SK-N-SH treated with all-trans-retinoic acid at 6 μM for 48 hours (cell line): ENCODE results near the gene EIF4G1.

Source experiments
- ATAC-seq: fragments of 200-7000 bp; cut with Tn5 transposase; 3 replicates; pipeline ENCODE4 v1.9.1; 2020; ENCODE audit warnings: mild to moderate bottlenecking, moderate library complexity
- ARNTL ChIP-seq: fragments of 450-650 bp; formaldehyde crosslinking; IDR thresholded peaks from 2 replicates; pipeline ENCODE4 v1.5.0; 2020; ENCODE audit warnings: low read depth, mild to moderate bottlenecking, moderate library complexity, borderline replicate concordance
- BACH2 ChIP-seq: fragments of 250-450 bp; sonication (Bioruptor Pico); IDR thresholded peaks from 2 replicates; pipeline ENCODE4 v1.9.0; 2021; ENCODE audit warnings: mild to moderate bottlenecking, borderline replicate concordance
- CSDC2 ChIP-seq: fragments of 250-450 bp; sonication (Bioruptor Pico); IDR thresholded peaks from 2 replicates; pipeline ENCODE4 v1.5.0; 2020; ENCODE audit warnings: mild to moderate bottlenecking, moderate library complexity
- ESRRG ChIP-seq: fragments of 250-450 bp; sonication (Bioruptor Pico); IDR thresholded peaks from 2 replicates; pipeline ENCODE4 v1.6.1; 2021; ENCODE audit warnings: mild to moderate bottlenecking
- GLIS3 ChIP-seq: fragments of 250-450 bp; sonication (Bioruptor Pico); IDR thresholded peaks from 2 replicates; pipeline ENCODE4 v1.5.0; 2020; ENCODE audit warnings: mild to moderate bottlenecking, moderate library complexity
- ISL1 ChIP-seq: fragments of 250-450 bp; sonication (Bioruptor Pico); IDR thresholded peaks from 2 replicates; pipeline ENCODE4 v2.1.2; 2022; ENCODE audit warnings: mild to moderate bottlenecking, moderate library complexity
- OSR1 ChIP-seq: fragments of 250-450 bp; sonication (Bioruptor Pico); IDR thresholded peaks from 2 replicates; pipeline ENCODE4 v1.8.0; 2022; ENCODE audit warnings: moderate library complexity, mild to moderate bottlenecking, inconsistent platforms
- PPARA ChIP-seq: fragments of 250-450 bp; sonication (Bioruptor Pico); IDR thresholded peaks from 2 replicates; pipeline ENCODE4 v1.5.0; 2020; ENCODE audit warnings: mild to moderate bottlenecking, borderline replicate concordance
- RARB ChIP-seq: fragments of 250-450 bp; sonication (Bioruptor Pico); IDR thresholded peaks from 2 replicates; pipeline ENCODE4 v1.8.0; 2021; ENCODE audit warnings: mild to moderate bottlenecking, moderate library complexity
- TCF4 ChIP-seq: fragments of 250-450 bp; sonication (Bioruptor Pico); IDR thresholded peaks from 2 replicates; pipeline ENCODE4 v1.8.0; 2021; ENCODE audit warnings: mild to moderate bottlenecking, moderate library complexity, borderline replicate concordance
- ZC3H10 ChIP-seq: fragments of 250-450 bp; sonication (Bioruptor Pico); IDR thresholded peaks from 2 replicates; pipeline ENCODE4 v1.5.1; 2021; ENCODE audit warnings: mild to moderate bottlenecking, moderate library complexity
- ZFP30 ChIP-seq: fragments of 450-650 bp; formaldehyde crosslinking; IDR thresholded peaks from 2 replicates; pipeline ENCODE4 v1.5.0; 2022; ENCODE audit warnings: mild to moderate bottlenecking, moderate library complexity
- ZNF565 ChIP-seq: fragments of 450-650 bp; formaldehyde crosslinking; conservative IDR thresholded peaks from 2 replicates; pipeline ENCODE4 v1.5.0; 2020; ENCODE audit warnings: low read depth, mild to moderate bottlenecking, moderate library complexity
- ZNF70 ChIP-seq: fragments of 450-650 bp; formaldehyde crosslinking; IDR thresholded peaks from 2 replicates; pipeline ENCODE4 v1.5.0; 2020; ENCODE audit warnings: mild to moderate bottlenecking, moderate library complexity
- TF ChIP-seq, protein P1 (sequence below): fragments of 250-450 bp; sonication (Bioruptor Pico); IDR thresholded peaks from 2 replicates; pipeline ENCODE4 v1.5.1; 2020; ENCODE audit warnings: low read depth, mild to moderate bottlenecking, moderate library complexity
- TF ChIP-seq, protein P2 (sequence below): fragments of 250-450 bp; sonication (Bioruptor Pico); IDR thresholded peaks from 2 replicates; pipeline ENCODE4 v1.5.0; 2020; ENCODE audit warnings: mild to moderate bottlenecking, moderate library complexity
- TF ChIP-seq, protein P3 (sequence below): fragments of 250-450 bp; sonication (Bioruptor Pico); IDR thresholded peaks from 2 replicates; pipeline ENCODE4 v1.8.0; 2021; ENCODE audit warnings: low read depth, mild to moderate bottlenecking, moderate library complexity, borderline replicate concordance
- TF ChIP-seq, protein P4 (sequence below): fragments of 250-450 bp; sonication (Bioruptor Pico); IDR thresholded peaks from 2 replicates; pipeline ENCODE4 v1.8.0; 2020; ENCODE audit warnings: mild to moderate bottlenecking, moderate library complexity, borderline replicate concordance

The EIF4G1 gene

DNA sequence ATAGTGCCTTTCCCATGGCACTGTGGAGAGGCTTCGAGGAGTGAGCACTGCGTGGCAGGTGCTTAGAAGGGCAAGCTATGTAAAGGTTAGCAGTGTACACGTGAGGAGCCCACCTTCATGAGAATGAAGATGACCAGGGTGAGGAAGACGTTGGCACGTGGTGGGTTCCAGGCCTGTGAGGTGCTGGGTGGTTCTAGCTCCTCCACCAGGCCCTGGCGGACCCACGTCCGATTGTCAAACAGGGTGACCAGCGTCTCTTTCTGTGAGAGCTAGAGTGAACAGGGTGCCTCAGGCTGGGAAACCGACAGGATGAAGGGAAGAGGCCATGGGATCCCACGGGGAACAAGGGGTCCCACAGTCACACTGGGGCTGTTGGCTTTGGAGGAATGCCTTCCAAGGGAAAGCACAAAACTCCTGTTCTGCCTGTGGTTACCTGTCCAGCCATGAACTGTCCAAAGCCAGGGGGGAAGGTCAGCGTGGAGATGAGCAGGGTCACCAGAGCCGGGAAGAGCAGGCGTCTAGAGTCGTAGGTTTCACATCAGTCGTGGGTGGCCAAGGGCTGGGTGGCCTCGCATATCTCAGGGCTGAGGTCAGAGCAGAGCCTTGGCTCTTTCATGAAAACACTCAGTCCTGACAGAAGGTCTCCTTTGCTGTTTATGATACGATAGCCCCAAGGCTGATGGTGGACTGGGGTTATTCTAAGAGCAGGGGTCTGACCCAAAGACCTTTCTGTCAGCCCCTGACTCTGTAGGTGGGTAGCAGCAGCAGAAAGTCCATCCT lies 41.0 kb downstream of the EIF4G1 start:
- TF ChIP-seq OSR1 = no peak
- TF ChIP-seq, protein P1, sequence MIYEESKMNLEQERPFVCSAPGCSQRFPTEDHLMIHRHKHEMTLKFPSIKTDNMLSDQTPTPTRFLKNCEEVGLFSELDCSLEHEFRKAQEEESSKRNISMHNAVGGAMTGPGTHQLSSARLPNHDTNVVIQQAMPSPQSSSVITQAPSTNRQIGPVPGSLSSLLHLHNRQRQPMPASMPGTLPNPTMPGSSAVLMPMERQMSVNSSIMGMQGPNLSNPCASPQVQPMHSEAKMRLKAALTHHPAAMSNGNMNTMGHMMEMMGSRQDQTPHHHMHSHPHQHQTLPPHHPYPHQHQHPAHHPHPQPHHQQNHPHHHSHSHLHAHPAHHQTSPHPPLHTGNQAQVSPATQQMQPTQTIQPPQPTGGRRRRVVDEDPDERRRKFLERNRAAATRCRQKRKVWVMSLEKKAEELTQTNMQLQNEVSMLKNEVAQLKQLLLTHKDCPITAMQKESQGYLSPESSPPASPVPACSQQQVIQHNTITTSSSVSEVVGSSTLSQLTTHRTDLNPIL = no peak
- TF ChIP-seq, protein P2, sequence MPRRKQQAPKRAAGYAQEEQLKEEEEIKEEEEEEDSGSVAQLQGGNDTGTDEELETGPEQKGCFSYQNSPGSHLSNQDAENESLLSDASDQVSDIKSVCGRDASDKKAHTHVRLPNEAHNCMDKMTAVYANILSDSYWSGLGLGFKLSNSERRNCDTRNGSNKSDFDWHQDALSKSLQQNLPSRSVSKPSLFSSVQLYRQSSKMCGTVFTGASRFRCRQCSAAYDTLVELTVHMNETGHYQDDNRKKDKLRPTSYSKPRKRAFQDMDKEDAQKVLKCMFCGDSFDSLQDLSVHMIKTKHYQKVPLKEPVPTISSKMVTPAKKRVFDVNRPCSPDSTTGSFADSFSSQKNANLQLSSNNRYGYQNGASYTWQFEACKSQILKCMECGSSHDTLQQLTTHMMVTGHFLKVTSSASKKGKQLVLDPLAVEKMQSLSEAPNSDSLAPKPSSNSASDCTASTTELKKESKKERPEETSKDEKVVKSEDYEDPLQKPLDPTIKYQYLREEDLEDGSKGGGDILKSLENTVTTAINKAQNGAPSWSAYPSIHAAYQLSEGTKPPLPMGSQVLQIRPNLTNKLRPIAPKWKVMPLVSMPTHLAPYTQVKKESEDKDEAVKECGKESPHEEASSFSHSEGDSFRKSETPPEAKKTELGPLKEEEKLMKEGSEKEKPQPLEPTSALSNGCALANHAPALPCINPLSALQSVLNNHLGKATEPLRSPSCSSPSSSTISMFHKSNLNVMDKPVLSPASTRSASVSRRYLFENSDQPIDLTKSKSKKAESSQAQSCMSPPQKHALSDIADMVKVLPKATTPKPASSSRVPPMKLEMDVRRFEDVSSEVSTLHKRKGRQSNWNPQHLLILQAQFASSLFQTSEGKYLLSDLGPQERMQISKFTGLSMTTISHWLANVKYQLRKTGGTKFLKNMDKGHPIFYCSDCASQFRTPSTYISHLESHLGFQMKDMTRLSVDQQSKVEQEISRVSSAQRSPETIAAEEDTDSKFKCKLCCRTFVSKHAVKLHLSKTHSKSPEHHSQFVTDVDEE (CRISPR knock-in tag) = no peak
- TF ChIP-seq ARNTL = no peak
- no peak for TF ChIP-seq ESRRG (CRISPR knock-in tag)
- TF ChIP-seq ZFP30 (CRISPR knock-in tag) = no peak
- TF ChIP-seq ZNF70 (CRISPR knock-in tag) = no peak
- no peak for TF ChIP-seq BACH2 (CRISPR knock-in tag)
- TF ChIP-seq ZNF565 (CRISPR knock-in tag) = no peak
- TF ChIP-seq GLIS3 (CRISPR knock-in tag) = no peak
- TF ChIP-seq, all 23 proteins: peak for 0
- no peak for ATAC-seq

DNA sequence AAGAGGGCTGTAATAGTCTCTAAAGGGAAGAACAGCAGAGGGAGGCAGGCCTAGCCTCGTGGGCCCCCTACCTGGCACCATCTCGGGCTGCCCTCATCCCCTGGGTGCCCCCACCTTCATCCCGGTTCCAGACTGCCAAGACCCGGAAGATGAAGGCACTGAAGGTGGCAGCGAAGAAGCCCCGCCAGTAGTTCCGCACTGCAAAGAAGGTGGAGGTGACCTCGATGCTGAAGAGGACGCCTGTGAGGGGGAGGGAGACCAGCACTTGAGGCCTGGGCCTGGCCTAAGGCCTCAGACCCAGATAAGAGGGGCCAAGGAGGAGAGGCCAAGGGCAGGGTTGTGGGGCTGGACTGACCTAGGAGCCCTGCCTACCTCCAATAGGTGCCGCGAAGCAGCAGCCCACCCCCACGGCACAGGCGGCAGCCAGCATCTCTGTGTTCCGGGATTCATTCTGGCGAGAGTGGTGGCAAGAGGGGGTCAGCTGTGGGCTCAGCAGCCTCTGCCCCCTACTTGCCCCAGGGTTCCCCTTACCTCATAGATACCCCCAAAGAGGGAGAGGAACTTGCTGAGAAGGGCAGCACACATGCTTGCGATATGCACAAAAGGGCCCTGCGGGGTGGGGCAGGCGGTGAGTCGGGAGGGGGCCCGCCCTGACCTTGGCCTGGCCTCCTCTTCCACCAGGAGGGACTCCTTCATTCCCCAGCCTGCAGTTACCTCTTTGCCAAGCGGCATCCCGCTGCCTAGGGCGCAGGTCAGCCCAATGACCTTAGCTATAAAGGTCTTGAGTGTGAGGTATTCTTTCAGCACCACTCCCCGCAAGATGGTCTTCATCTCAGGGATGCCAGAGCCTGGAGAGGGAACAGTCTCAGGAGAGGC lies 43.1 kb downstream of the EIF4G1 start:
- no peak for ATAC-seq

DNA sequence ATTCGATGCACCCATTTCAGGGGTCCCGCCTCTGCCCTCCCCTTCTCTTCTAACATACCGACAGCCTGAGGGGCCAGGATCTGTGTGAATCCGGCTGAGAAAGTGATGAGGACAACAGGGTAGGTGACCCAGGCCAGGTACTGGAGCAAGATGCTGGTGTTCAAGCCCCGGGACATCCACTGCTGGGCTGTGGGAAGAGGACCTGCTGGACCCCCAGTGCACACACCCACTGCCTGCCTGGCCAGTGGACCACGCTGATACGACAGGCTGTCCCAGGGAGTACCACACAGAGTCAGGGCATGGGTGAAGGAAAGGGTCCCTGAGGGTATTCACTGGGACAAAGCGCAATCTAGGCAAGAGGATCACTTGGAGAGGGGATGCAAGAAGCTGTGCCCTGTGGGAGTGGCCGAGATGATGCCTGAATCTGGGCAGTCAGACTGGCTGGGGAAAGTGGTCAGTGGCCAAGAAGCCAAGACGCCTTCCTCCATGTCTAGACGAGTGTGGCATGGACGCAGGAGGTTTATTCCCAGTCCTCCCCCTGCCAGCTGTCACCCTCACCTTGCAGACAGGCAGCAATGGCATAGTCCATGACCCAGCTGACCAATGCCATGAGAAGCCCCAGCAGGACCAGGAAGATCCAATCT lies 43.8 kb downstream of the EIF4G1 start:
- TF ChIP-seq, protein P2 (CRISPR knock-in tag) = no peak
- TF ChIP-seq OSR1 (no peak), TCF4 (CRISPR knock-in tag) (no peak), ISL1 (no peak), PPARA (no peak), GLIS3 (CRISPR knock-in tag) (no peak), RARB (no peak), ZC3H10 (CRISPR knock-in tag) (no peak), CSDC2 (CRISPR knock-in tag) (no peak)
- TF ChIP-seq, protein P1 = no peak
- TF ChIP-seq, protein P3, sequence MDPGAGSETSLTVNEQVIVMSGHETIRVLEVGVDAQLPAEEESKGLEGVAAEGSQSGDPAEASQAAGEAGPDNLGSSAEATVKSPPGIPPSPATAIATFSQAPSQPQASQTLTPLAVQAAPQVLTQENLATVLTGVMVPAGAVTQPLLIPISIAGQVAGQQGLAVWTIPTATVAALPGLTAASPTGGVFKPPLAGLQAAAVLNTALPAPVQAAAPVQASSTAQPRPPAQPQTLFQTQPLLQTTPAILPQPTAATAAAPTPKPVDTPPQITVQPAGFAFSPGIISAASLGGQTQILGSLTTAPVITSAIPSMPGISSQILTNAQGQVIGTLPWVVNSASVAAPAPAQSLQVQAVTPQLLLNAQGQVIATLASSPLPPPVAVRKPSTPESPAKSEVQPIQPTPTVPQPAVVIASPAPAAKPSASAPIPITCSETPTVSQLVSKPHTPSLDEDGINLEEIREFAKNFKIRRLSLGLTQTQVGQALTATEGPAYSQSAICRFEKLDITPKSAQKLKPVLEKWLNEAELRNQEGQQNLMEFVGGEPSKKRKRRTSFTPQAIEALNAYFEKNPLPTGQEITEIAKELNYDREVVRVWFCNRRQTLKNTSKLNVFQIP (CRISPR knock-in tag) = no peak
- TF ChIP-seq, protein P4, sequence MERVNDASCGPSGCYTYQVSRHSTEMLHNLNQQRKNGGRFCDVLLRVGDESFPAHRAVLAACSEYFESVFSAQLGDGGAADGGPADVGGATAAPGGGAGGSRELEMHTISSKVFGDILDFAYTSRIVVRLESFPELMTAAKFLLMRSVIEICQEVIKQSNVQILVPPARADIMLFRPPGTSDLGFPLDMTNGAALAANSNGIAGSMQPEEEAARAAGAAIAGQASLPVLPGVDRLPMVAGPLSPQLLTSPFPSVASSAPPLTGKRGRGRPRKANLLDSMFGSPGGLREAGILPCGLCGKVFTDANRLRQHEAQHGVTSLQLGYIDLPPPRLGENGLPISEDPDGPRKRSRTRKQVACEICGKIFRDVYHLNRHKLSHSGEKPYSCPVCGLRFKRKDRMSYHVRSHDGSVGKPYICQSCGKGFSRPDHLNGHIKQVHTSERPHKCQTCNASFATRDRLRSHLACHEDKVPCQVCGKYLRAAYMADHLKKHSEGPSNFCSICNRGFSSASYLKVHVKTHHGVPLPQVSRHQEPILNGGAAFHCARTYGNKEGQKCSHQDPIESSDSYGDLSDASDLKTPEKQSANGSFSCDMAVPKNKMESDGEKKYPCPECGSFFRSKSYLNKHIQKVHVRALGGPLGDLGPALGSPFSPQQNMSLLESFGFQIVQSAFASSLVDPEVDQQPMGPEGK = no peak

More for the DNA sequence above, 43.1 kb downstream of the EIF4G1 start:
- TF ChIP-seq GLIS3 (CRISPR knock-in tag) = no peak
- no peak for TF ChIP-seq CSDC2 (CRISPR knock-in tag)
- TF ChIP-seq, all 23 proteins: peak for 0

More for the DNA sequence above, 43.8 kb downstream of the EIF4G1 start:
- no peak for ATAC-seq
